Esophagus muscularis mucosa (tissue), 4 donors: ENCODE results near the gene THRB. TPM values are rescaled to one million over a fixed set of nuclear protein-coding genes. Genes with fewer than 3 reads are reported as not detected.
"Not testable (repeated sequence)": the region's sequence is repeated elsewhere in the genome, so short reads cannot be mapped to it uniquely, and the experiment has no call there.

Experiments
- DNase-seq: peaks from one replicate; pipeline ENCODE4 v3.0.0-alpha.2; 2017; ENCODE audit errors: extremely low spot score
- H3K27ac ChIP-seq, 4 donors: fragments of 200-600 bp; sonication (generic); replicated peaks in 1 of 4; 1 replicate in 3 of 4; 2 replicates in 1 of 4; pipeline ENCODE4 v1.5.1; 2016 to 2019; ENCODE audit warnings: mild to moderate bottlenecking in 1 of 4
- H3K27me3 ChIP-seq, 4 donors: fragments of 200-600 bp; sonication (generic); one replicate each; pipeline versions ENCODE4 v1.5.1 to v1.6.0; 2016 to 2019
- H3K36me3 ChIP-seq, 4 donors: fragments of 200-600 bp; sonication (generic); one replicate each; pipeline ENCODE4 v1.5.1; 2016 to 2019
- H3K4me1 ChIP-seq, 4 donors: fragments of 200-600 bp; sonication (generic); one replicate each; pipeline ENCODE4 v1.5.1; 2016 to 2019
- H3K4me3 ChIP-seq, 4 donors: fragments of 200-600 bp; sonication (generic); 1 replicate in 2 of 4; 2 replicates in 2 of 4; pipeline ENCODE4 v1.5.1; 2016 to 2019; ENCODE audit warnings: mild to moderate bottlenecking in 4 of 4, moderate library complexity in 1 of 4
- H3K9me3 ChIP-seq, 4 donors: fragments of 200-600 bp; sonication (generic); 1 replicate in 3 of 4; 2 replicates in 1 of 4; pipeline ENCODE4 v1.5.1; 2016 to 2019
- CTCF ChIP-seq, 3 experiments: fragments of 200-600 bp in 2 of 3; fragments of 450-650 bp in 1 of 3; sonication (generic) in 2 of 3; IDR thresholded peaks; one replicate each; pipeline ENCODE4 v1.5.1; 2017 to 2019; ENCODE audit warnings: antibody characterized with exemption in 3 of 3, mild to moderate bottlenecking in 2 of 3, moderate library complexity in 1 of 3
- EP300 ChIP-seq: sonication (generic); formaldehyde crosslinking; IDR thresholded peaks from one replicate; pipeline ENCODE4 v1.6.1; 2017; ENCODE audit warnings: antibody characterized with exemption
- POLR2A ChIP-seq: fragments of 450-650 bp; IDR thresholded peaks from one replicate; pipeline ENCODE4 v1.6.1; 2017; ENCODE audit warnings: antibody characterized with exemption, moderate library complexity, mild to moderate bottlenecking, low read depth
- POLR2AphosphoS5 ChIP-seq, 2 donors: sonication (generic); formaldehyde crosslinking; IDR thresholded peaks; one replicate each; pipeline ENCODE4 v1.6.1; 2017; ENCODE audit warnings: antibody characterized with exemption in 2 of 2
- WGBS: methylation state at CpG from one replicate; pipeline ENCODE4 v1.1.5; 2018; 5-methylcytosine and 5-hydroxymethylcytosine counted together
- intact Hi-C: fragments of 100-400 bp; cut with DNase I; formaldehyde crosslinking; loops from one replicate; pipeline ENCODE4 v1.15.1; 2023
- total RNA-seq, 4 donors: library from RNA; depleted of rRNA; stranded (reverse); fragments of >200 nt; gene quantifications; one replicate each; pipeline versions ENCODE4 v1.1.0 to v1.2.1, GENCODE V29; 2016

THRB gene
- total RNA-seq, 4 donors from 2014 or later = 31.5 to 68.6 (median 39.3) TPM

- DNase-seq = peak; percentile 31
- no peaks in the 10 kb centered on the region for H3K27me3 ChIP-seq
- H3K36me3 ChIP-seq = no peaks in the 10 kb centered on the region
- H3K27ac ChIP-seq = no peak overlapping the region
- intact Hi-C loops = no loop called here
- WGBS = 56% methylated on average over 1 of the region's 1 CpG
- H3K9me3 ChIP-seq = no peaks in the 10 kb centered on the region
- TF ChIP-seq POLR2A = no peak
- TF ChIP-seq POLR2AphosphoS5 (IDR thresholded peaks at IDR 0.05) = no peak
- TF ChIP-seq CTCF (IDR thresholded peaks at IDR 0.05) = no peak
- no peak for TF ChIP-seq EP300
- H3K4me1 ChIP-seq = peaks cover 7 to 12% (median 11%) of the 10 kb centered on the region in 4 donors
- no peak overlapping the region for H3K4me3 ChIP-seq
These were observed 398.4 kb downstream of the THRB start for GRCh38 chr3:24096271-24096670.

- H3K27ac ChIP-seq, intact Hi-C loops, H3K4me3 ChIP-seq, H3K27me3 ChIP-seq, H3K4me1 ChIP-seq, DNase-seq, H3K36me3 ChIP-seq, H3K9me3 ChIP-seq: not testable (repeated sequence)
- 69% methylated on average over 11 of the region's 17 CpGs for WGBS
These were observed 399.8 kb downstream of the THRB start for GRCh38 chr3:24094818-24095217.

GRCh38 chr3:24088782-24089181 lies 405.9 kb downstream of the THRB start:
- no peak for DNase-seq
- no peaks in the 10 kb centered on the region for H3K36me3 ChIP-seq
- WGBS = 69% methylated on average over 2 of the region's 2 CpGs
- H3K9me3 ChIP-seq = no peaks in the 10 kb centered on the region
- TF ChIP-seq POLR2AphosphoS5 (IDR thresholded peaks at IDR 0.05) = no peak
- TF ChIP-seq EP300 = no peak
- TF ChIP-seq POLR2A = no peak
- peak in 1 of 3 experiments; percentile 36 for TF ChIP-seq CTCF (IDR thresholded peaks at IDR 0.05)
- no peak overlapping the region for H3K27ac ChIP-seq
- no peaks in the 10 kb centered on the region for H3K4me1 ChIP-seq
- intact Hi-C loops = no loop called here
- H3K27me3 ChIP-seq = no peaks in the 10 kb centered on the region
- no peak overlapping the region for H3K4me3 ChIP-seq

- Histone ChIP-seq H3K4me1 (no peaks in the 10 kb centered on the region), H3K36me3 (no peaks in the 10 kb centered on the region), H3K9me3 (no peaks in the 10 kb centered on the region), H3K27me3 (no peaks in the 10 kb centered on the region), H3K4me3 (no peak overlapping the region), H3K27ac (no peak overlapping the region)
- intact Hi-C loops = no loop called here
- WGBS = 98% methylated on average over 3 of the region's 3 CpGs
- DNase-seq = no peak
- no peak for TF ChIP-seq CTCF (IDR thresholded peaks at IDR 0.05)
- no peak for TF ChIP-seq POLR2AphosphoS5 (IDR thresholded peaks at IDR 0.05)
- TF ChIP-seq POLR2A = no peak
- no peak for TF ChIP-seq EP300
These were observed 407.2 kb downstream of the THRB start for GRCh38 chr3:24087469-24087868.

- no peak for DNase-seq
- TF ChIP-seq POLR2A (no peak), CTCF (IDR thresholded peaks at IDR 0.05) (no peak), POLR2AphosphoS5 (IDR thresholded peaks at IDR 0.05) (no peak), EP300 (no peak)
These were observed 407.8 kb downstream of the THRB start for GRCh38 chr3:24086617-24087404.

More at GRCh38 chr3:24086617-24087404, 407.8 kb downstream of the THRB start:
- no peaks in the 10 kb centered on the region for H3K9me3 ChIP-seq
- H3K27ac ChIP-seq = no peak overlapping the region
- H3K4me3 ChIP-seq = no peak overlapping the region
- intact Hi-C loops = no loop called here
- no peaks in the 10 kb centered on the region for H3K27me3 ChIP-seq
- no peaks in the 10 kb centered on the region for H3K36me3 ChIP-seq
- 19% methylated on average over 2 of the region's 2 CpGs for WGBS
- H3K4me1 ChIP-seq = no peaks in the 10 kb centered on the region
